ENCODE data around the gene RAB10.
"Not testable (repeated sequence)": the region's sequence is repeated elsewhere in the genome, so short reads cannot be mapped to it uniquely, and the experiment has no call there.

RAB10 gene

GRCh38 chr2:26161926-26162325 is 128.0 kb downstream of the RAB10 start:
- no peak for DNase-seq (ENCODE audit: low read depth)
- no peak overlapping the region for H3K4me3 ChIP-seq (replicated peaks; ENCODE audit: low read depth, low read length)
- no peak for TF ChIP-seq CTCF (IDR thresholded peaks at IDR 0.05; ENCODE audit: low read length, missing control alignments)

GRCh38 chr2:26162963-26163362 is 129.1 kb downstream of the RAB10 start:
- DNase-seq (ENCODE audit: low read depth), result no peak
- H3K4me3 ChIP-seq (replicated peaks; ENCODE audit: low read depth, low read length), result no peak overlapping the region
- no peak for TF ChIP-seq CTCF (IDR thresholded peaks at IDR 0.05; ENCODE audit: low read length, missing control alignments)

- TF ChIP-seq CTCF (IDR thresholded peaks at IDR 0.05; ENCODE audit: low read length, missing control alignments), result no peak
- no peak overlapping the region for H3K4me3 ChIP-seq (replicated peaks; ENCODE audit: low read depth, low read length)
- DNase-seq (ENCODE audit: low read depth), result no peak
These were observed 130.3 kb downstream of the RAB10 start for GRCh38 chr2:26164231-26164630.

- TF ChIP-seq CTCF (IDR thresholded peaks at IDR 0.05; ENCODE audit: low read length, missing control alignments), result no peak
- no peak for DNase-seq (ENCODE audit: low read depth)
- no peak overlapping the region for H3K4me3 ChIP-seq (replicated peaks; ENCODE audit: low read depth, low read length)
These were observed 130.8 kb downstream of the RAB10 start for GRCh38 chr2:26164641-26165211.

- no peak for TF ChIP-seq CTCF (IDR thresholded peaks at IDR 0.05; ENCODE audit: low read length, missing control alignments)
- DNase-seq (ENCODE audit: low read depth), result no peak
- H3K4me3 ChIP-seq (replicated peaks; ENCODE audit: low read depth, low read length), result no peak overlapping the region
These were observed 131.5 kb downstream of the RAB10 start for GRCh38 chr2:26165403-26165802.

- DNase-seq (ENCODE audit: low read depth); H3K4me3 ChIP-seq (replicated peaks; ENCODE audit: low read depth, low read length): not testable (repeated sequence)
These were observed 132.7 kb downstream of the RAB10 start for GRCh38 chr2:26166541-26166940.

GRCh38 chr2:26168785-26169184 is 134.9 kb downstream of the RAB10 start:
- no peak overlapping the region for H3K4me3 ChIP-seq (replicated peaks; ENCODE audit: low read depth, low read length)
- no peak for TF ChIP-seq CTCF (IDR thresholded peaks at IDR 0.05; ENCODE audit: low read length, missing control alignments)
- no peak for DNase-seq (ENCODE audit: low read depth)

Data from fibroblast of pulmonary artery (primary cell).